Measurements from ENCODE around the gene RPTOR. TPM values are rescaled to one million over a fixed set of nuclear protein-coding genes. Genes with fewer than 3 reads are reported as not detected.

The RPTOR gene, protein sequence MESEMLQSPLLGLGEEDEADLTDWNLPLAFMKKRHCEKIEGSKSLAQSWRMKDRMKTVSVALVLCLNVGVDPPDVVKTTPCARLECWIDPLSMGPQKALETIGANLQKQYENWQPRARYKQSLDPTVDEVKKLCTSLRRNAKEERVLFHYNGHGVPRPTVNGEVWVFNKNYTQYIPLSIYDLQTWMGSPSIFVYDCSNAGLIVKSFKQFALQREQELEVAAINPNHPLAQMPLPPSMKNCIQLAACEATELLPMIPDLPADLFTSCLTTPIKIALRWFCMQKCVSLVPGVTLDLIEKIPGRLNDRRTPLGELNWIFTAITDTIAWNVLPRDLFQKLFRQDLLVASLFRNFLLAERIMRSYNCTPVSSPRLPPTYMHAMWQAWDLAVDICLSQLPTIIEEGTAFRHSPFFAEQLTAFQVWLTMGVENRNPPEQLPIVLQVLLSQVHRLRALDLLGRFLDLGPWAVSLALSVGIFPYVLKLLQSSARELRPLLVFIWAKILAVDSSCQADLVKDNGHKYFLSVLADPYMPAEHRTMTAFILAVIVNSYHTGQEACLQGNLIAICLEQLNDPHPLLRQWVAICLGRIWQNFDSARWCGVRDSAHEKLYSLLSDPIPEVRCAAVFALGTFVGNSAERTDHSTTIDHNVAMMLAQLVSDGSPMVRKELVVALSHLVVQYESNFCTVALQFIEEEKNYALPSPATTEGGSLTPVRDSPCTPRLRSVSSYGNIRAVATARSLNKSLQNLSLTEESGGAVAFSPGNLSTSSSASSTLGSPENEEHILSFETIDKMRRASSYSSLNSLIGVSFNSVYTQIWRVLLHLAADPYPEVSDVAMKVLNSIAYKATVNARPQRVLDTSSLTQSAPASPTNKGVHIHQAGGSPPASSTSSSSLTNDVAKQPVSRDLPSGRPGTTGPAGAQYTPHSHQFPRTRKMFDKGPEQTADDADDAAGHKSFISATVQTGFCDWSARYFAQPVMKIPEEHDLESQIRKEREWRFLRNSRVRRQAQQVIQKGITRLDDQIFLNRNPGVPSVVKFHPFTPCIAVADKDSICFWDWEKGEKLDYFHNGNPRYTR (N-terminal part only)
- 15.2 and 15.6 TPM in 2 replicates for total RNA-seq

DNA sequence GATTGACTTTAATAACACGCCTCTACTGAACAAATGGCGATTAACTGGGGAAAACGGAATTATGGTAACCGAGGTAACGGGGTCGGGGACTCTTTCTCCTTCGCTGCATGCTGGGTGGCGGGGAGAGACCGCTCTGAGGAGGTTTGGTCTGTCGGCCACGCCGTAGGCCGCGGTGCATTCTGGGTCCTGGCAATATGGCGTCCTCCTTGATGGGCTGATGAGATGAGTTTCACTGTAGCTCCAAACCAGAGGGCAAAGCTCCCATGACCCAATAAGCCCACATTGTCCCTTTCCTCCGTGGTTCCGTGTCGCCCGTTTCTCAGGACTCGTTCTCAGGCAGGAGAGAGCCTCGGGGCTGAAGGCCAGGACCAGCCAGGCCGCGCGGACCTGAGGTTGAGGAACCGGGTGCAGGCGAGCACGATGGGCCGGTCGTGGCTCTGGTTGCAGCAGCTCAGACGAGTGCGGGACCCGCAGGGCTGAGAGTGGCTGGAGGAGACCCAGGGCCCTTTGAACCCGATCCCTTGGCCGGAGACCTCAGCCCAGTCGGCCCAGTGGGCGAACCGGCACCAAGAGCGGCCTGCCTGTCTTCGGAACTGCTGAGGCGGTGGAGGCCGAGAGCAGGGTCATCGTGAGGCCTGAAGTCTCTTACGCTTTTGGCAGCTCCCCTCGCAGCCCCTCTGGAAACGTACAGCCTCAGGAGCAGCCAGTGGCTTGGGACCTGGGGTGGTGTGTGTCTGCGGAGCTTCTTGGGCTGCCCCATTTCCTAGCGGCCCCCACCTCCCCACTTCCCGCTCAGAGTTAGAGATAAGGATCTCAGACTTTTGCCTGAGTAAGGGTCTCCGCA is at the start of gene RPTOR:
Gene RPTOR (plus strand): TSS at position 184 of the 844 bp plus-strand sequence. CDS start 792 bp downstream, outside the sequence.

DNA sequence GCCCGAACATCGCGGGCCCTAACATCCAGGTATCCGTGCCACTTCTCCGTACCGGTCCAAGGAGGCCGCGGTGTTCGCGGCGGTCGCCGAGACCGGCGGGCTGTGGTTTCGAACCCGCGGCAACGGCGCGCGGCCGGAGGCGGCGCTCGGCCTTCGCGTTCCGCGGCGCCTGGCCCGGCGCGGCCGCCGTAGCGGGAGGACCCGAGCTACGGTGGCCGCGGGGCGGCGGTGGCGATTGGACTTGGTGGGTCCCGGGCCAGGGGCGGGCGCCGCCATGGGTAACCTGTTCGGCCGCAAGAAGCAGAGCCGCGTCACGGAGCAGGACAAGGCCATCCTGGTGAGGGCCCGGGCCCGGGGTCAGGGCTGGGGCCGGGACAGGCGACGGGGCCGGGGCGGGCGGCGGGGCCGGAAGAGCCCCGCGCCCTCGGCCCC is 447.0 kb downstream of the RPTOR start, which contains the start of gene CHMP6:
Gene CHMP6 (plus strand): TSS at position 197 of the 432 bp plus-strand sequence. CDS start 78 bp downstream, at position 275.

Other genes with a start within 250 kb of the RPTOR start
- 16.4 and 22.2 TPM in 2 replicates for gene ENDOV, start 129.7 kb upstream of the RPTOR start, total RNA-seq
- under 0.01 TPM in 1 of 2 replicates, not detected in the other for gene NPTX1, start 68.2 kb upstream of the RPTOR start, total RNA-seq